Epithelial cell of esophagus (primary cell): ENCODE measurements around the gene SEMA4F.

ENCODE experiments used
- DNase-seq: peaks from one replicate; pipeline ENCODE4 v3.0.0; 2010; ENCODE audit warnings: low read depth
- H3K4me3 ChIP-seq: 2 replicates; pipeline ENCODE4 v1.5.1; 2011; ENCODE audit warnings: mild to moderate bottlenecking, low read length, control low read depth
- TF ChIP-seq, protein P1 (sequence below): IDR thresholded peaks from 2 replicates; pipeline ENCODE4 v1.5.1; 2011; ENCODE audit warnings: low read depth, mild to moderate bottlenecking, low read length, control low read depth, inconsistent platforms; ENCODE audit not compliant: insufficient read depth; ENCODE audit errors: missing control alignments

Gene SEMA4F

DNA sequence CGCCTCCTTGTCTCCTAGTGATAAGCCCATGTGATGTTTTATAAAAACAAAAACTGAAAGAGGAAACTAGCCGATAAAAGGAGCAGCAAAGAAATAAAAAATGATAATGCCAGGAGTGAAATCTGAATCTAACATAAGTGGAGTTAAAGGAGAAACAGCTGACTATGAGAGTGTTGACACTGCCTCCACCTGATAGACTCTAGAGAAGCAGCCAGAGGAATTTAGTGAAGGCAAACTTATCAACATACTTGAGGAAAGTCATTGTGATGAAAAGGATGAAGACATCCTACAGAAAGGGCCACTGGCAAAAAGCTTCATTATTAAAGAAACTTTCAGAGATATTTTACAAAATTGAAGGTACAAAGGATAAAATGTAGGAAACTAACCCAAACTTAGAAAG lies 7.8 kb upstream of the SEMA4F start:
- H3K4me3 ChIP-seq, result no peak overlapping the region
- DNase-seq, result no peak
- TF ChIP-seq, protein P1, sequence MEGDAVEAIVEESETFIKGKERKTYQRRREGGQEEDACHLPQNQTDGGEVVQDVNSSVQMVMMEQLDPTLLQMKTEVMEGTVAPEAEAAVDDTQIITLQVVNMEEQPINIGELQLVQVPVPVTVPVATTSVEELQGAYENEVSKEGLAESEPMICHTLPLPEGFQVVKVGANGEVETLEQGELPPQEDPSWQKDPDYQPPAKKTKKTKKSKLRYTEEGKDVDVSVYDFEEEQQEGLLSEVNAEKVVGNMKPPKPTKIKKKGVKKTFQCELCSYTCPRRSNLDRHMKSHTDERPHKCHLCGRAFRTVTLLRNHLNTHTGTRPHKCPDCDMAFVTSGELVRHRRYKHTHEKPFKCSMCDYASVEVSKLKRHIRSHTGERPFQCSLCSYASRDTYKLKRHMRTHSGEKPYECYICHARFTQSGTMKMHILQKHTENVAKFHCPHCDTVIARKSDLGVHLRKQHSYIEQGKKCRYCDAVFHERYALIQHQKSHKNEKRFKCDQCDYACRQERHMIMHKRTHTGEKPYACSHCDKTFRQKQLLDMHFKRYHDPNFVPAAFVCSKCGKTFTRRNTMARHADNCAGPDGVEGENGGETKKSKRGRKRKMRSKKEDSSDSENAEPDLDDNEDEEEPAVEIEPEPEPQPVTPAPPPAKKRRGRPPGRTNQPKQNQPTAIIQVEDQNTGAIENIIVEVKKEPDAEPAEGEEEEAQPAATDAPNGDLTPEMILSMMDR, result no peak

DNA sequence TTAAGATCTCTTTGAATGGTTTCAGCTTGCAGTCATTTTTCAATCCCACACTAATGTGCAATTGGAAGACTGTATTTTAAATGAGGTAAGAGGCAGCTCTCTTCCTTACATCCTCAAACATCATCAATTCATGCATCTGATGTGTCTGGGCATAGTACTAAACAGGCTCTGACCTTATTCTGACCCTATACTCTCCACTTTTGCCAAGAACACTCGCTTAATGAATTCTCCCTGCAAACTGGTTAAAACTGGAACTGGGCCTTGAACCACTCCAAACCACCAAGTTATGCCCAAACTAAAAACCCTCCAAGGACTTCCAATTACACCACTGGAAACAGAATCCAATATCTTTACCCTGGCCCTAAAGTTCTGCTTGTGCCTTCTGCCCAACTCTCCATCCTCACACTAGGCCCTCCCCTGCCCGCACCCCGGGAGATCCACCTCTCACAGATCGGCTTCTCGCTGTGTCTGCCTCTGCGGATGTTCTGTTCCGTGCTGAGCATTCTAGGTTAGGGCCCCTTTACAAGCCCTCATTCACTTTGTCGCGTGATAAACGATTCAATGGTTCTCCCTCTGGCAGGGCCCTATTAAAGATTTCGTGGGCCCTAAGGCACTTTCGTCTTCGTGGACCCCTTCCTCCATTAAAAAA lies 7.1 kb upstream of the SEMA4F start:
- no peak overlapping the region for H3K4me3 ChIP-seq

DNA sequence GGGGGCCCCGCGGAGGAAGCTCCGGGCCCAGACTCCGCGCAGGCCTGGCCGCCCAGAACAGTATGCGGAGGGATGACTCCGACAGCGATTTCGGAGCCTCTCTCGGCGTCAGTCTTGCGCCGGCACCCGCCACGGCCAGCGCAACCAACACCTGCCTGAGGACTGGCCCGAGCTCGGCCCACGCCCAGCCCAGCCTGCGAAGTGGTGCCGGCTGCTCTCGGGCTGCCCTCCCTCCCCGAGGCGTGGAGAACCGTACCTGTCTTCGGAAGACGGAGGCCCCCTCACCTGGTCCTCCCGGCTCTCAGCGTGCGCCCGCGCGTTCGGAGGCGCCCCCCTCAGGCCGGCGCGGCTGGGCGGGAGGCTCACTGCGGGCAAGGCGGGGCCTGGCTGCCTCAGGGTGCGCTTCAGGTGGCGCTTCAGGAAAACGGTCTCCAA lies 6.0 kb upstream of the SEMA4F start, which contains the start of gene M1AP:
Gene M1AP (minus strand): TSS at position 322 of the 435 bp plus-strand sequence. CDS start 8,055 bp downstream, outside the sequence.
- peak within 1 kb of the TSS; percentile 27 for H3K4me3 ChIP-seq
- peak; percentile 43 for DNase-seq
- TF ChIP-seq, protein P1, result no peak

More for the DNA sequence above, 7.1 kb upstream of the SEMA4F start:
- DNase-seq, result no peak
- TF ChIP-seq, protein P1, result no peak

DNA sequence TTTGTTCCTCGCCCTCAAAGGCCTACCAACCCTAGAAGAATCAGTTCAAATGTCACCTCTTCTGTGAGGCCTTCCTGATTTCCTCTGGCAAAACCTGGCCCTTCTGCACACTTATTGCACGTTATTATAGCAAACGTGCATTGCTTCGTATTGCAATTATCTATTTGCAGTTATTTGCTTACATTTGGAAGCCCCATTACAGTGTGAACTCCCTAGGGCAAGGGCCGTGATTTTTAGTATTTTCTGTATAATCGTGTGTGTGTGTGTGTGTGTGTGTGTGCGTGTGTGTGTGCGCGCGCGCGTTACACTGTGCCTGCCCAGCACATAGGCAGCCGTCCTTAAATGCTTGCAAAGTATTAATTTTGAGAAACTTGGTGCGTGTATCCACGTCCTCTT lies 460 bp upstream of the SEMA4F start:
- peak overlapping the region; percentile 66 for H3K4me3 ChIP-seq
- no peak for DNase-seq
- TF ChIP-seq, protein P1, result no peak

DNA sequence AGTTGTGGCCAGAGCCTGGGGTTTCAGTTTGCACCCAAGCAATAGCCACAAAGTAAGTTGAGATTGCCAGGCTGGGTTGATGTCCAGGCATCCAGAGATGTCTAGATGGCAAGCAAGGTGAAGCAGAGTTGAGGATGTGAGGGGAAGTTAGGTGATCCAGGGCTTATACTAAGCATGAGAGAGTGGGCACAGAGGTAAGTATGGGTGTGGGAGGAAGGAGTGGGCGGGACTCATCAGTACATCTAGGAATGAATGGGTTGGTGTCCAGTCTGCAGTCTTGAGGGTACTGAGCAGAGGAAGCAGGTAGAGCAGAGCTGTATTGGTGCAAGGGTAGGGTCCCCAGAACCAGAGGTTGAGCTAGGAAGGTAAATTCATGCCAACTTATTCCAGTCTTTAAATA lies 1.5 kb downstream of the SEMA4F start:
- H3K4me3 ChIP-seq, result no peak overlapping the region
- TF ChIP-seq, protein P1, result no peak
- DNase-seq, result no peak

DNA sequence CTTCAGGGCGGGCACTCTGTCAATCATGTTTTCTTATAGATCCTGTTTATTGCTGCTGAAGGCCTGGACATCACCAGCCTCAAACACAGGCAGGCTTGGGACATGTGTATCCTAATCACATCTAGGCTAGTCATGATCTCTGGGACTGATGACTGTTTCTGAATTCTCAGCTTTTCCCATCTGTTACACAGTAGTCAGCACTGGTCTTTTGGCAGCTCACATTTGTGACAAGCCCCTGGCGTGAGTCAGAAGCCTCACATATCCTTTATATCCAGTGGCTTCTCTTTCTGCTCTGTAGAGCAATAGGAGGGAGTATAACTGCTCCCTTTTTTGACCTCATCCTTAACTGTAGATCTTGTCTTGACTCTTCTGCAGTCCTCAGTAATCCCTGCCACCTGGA lies 4.5 kb downstream of the SEMA4F start:
- no peak overlapping the region for H3K4me3 ChIP-seq
- no peak for DNase-seq
- TF ChIP-seq, protein P1, result no peak

DNA sequence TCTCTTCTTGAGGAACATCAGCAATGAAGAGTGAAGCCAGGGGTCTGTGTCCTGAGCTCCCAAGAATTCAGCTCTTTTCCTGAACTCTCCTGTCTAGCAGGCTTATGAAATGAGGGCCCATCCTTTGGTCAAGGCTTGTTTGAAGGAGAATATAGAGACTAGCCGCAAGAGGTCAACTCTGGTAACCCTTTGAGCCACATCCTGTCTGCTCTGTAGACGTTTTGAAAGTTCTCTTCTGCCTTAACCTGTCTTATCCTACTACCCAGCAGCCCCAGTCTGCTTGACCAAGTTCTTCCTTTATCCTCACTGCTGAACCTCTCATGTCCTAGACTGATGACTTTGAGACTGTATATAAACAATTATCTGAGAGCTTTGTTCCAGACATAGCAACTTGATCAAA lies 5.4 kb downstream of the SEMA4F start:
- TF ChIP-seq, protein P1, result no peak
- no peak for DNase-seq
- H3K4me3 ChIP-seq, result no peak overlapping the region
